DMS114 treated with DMSO at 0.1 percent for 48 hours (cell line): ENCODE data around the gene GRIN1.
"Not testable (repeated sequence)": the region's sequence is repeated elsewhere in the genome, so short reads cannot be mapped to it uniquely, and the experiment has no call there.

Experiments
- DNase-seq: peaks from one replicate; lab custom pipeline; 2025; ENCODE audit not compliant: unreplicated experiment; lab: John Stamatoyannopoulos, UW

GRIN1 gene

GRCh38 chr9:137111788-137112563 is 27.0 kb upstream of the GRIN1 start:
- DNase-seq: no peak

- no peak for DNase-seq
Observed at GRCh38 chr9:137112564-137113384, 26.2 kb upstream of the GRIN1 start.

GRCh38 chr9:137113385-137114159 is 25.4 kb upstream of the GRIN1 start:
- DNase-seq: no peak

GRCh38 chr9:137114220-137114612 is 24.7 kb upstream of the GRIN1 start:
- DNase-seq: no peak

GRCh38 chr9:137114613-137115393 is 24.2 kb upstream of the GRIN1 start, which contains the start of gene DPP7:
DPP7 (minus strand) TSS chr9:137114733; CDS start chr9:137114713, 20 bp downstream.
- no peak for DNase-seq

- DNase-seq: no peak
Observed at GRCh38 chr9:137115394-137116026, 23.4 kb upstream of the GRIN1 start.

- no peak for DNase-seq
Observed at GRCh38 chr9:137116027-137116507, 22.9 kb upstream of the GRIN1 start.

- no peak for DNase-seq
Observed at GRCh38 chr9:137116728-137117127, 22.2 kb upstream of the GRIN1 start.

- no peak for DNase-seq
Observed at GRCh38 chr9:137117269-137117731, 21.7 kb upstream of the GRIN1 start.

- DNase-seq: not testable (repeated sequence)
Observed at GRCh38 chr9:137118092-137118603, 20.8 kb upstream of the GRIN1 start.

- not testable (repeated sequence) for DNase-seq
Observed at GRCh38 chr9:137121927-137122795, 16.8 kb upstream of the GRIN1 start.

GRCh38 chr9:137122796-137123467 is 16.0 kb upstream of the GRIN1 start:
- not testable (repeated sequence) for DNase-seq

- no peak for DNase-seq
Observed at GRCh38 chr9:137123468-137123837, 15.5 kb upstream of the GRIN1 start.

GRCh38 chr9:137123952-137124462 is 14.9 kb upstream of the GRIN1 start:
- not testable (repeated sequence) for DNase-seq

GRCh38 chr9:137126786-137127185 is 12.2 kb upstream of the GRIN1 start:
- no peak for DNase-seq

- DNase-seq: no peak
Observed at GRCh38 chr9:137127301-137128157, 11.4 kb upstream of the GRIN1 start.
